ENCODE results near the gene PEA15. TPM values are rescaled to one million over a fixed set of nuclear protein-coding genes. Genes with fewer than 3 reads are reported as not detected.

PEA15 gene
- total RNA-seq, 1 experiment from 2014 or later, result 44.0 TPM

GRCh38 chr1:160227561-160227960 lies 22.4 kb downstream of the PEA15 start:
- H3K4me3 ChIP-seq (replicated peaks in 1 of 2; ENCODE audit: low read depth in 1 of 2, low read length in 2 of 2), result no peak overlapping the region
- H2AFZ ChIP-seq (ENCODE audit: low read depth, low read length, poor library complexity, severe bottlenecking), result no peak overlapping the region
- H3K27ac ChIP-seq (ENCODE audit: low read depth, low read length), result no peak overlapping the region
- BruUV-seq (replicated peaks), result no TSS peak
- RAD21 ChIA-PET (ENCODE audit: low non-redundant PET in 1 of 2, low total read pairs in 2 of 2, uncharacterized antibody in 2 of 2, unreplicated experiment in 2 of 2), result no interaction called here
- no peaks in the 10 kb centered on the region for H3K9me2 ChIP-seq (ENCODE audit: insufficient read depth)
- POLR2A ChIA-PET, result no interaction called here
- DNase-seq (ENCODE audit: low read depth, low spot score) (no peak), ATAC-seq (no peak)
- no peaks in the 10 kb centered on the region for H3K79me2 ChIP-seq (ENCODE audit: insufficient read depth, low read length)
- peaks cover 47 to 61% of the 10 kb centered on the region in 2 experiments; a peak in 3 of 4 replicates for H3K36me3 ChIP-seq (ENCODE audit: control insufficient read depth in 1 of 2, insufficient read depth in 2 of 2, low read length in 2 of 2)
- no peak overlapping the region for H3K4me2 ChIP-seq (ENCODE audit: low read length)
- TF ChIP-seq REST (IDR thresholded peaks at IDR 0.05; ENCODE audit: low read depth) (no peak), EGR1 (IDR thresholded peaks at IDR 0.05; ENCODE audit: low read depth) (no peak), RAD21 (IDR thresholded peaks at IDR 0.05; ENCODE audit: low read depth) (no peak), ATF3 (IDR thresholded peaks at IDR 0.05) (no peak), JUND (IDR thresholded peaks at IDR 0.05) (no peak), ZFX (IDR thresholded peaks at IDR 0.05) (no peak), FOSL1 (IDR thresholded peaks at IDR 0.05; ENCODE audit: low read depth) (no peak), CEBPB (IDR thresholded peaks at IDR 0.05; ENCODE audit: low read depth) (no peak), SIN3A (IDR thresholded peaks at IDR 0.05; ENCODE audit: low read depth) (no peak)
- H3K27me3 ChIP-seq (ENCODE audit: insufficient read depth, low read length), result no peaks in the 10 kb centered on the region
- no peaks in the 10 kb centered on the region for H4K20me1 ChIP-seq (ENCODE audit: insufficient read depth)
- H3K9ac ChIP-seq (ENCODE audit: low read length), result no peak overlapping the region
- CTCF ChIA-PET, result interaction anchor here (1.2 kb wide), 1 partner anchor 25 kb away, joined by 4 read pairs; no protein-coding TSS in a partner anchor
- no peaks in the 10 kb centered on the region for H3K9me3 ChIP-seq (ENCODE audit: control insufficient read depth in 1 of 2, insufficient read depth in 1 of 2, low read depth in 1 of 2, low read length in 2 of 2)
- H3K4me1 ChIP-seq (ENCODE audit: control insufficient read depth in 1 of 2, insufficient read depth in 2 of 2, low read length in 2 of 2), result no peaks in the 10 kb centered on the region
- intact Hi-C loops (cut with micrococcal nuclease), result no loop called here
